ENCODE data around the gene PPP6R2.

PPP6R2 gene

GRCh38 chr22:50310031-50310722 lies 33.0 kb upstream of the PPP6R2 start:
- TF ChIP-seq TAF1 (IDR thresholded peaks at IDR 0.05; ENCODE audit: borderline replicate concordance, insufficient read depth, low read length) (no peak), FOXP2 (optimal IDR thresholded peaks at IDR 0.05; ENCODE audit: borderline replicate concordance, extremely low read depth, extremely low read length, insufficient read depth) (no peak), POLR2AphosphoS5 (IDR thresholded peaks at IDR 0.05; ENCODE audit: low read depth, low read length) (no peak), SIN3A (IDR thresholded peaks at IDR 0.05; ENCODE audit: borderline replicate concordance, insufficient read depth, low read length) (no peak), REST (IDR thresholded peaks at IDR 0.05; ENCODE audit: insufficient read depth in 1 of 2, low read depth in 2 of 2, low read length in 2 of 2) (no peak)

GRCh38 chr22:50310949-50311444 lies 32.1 kb upstream of the PPP6R2 start:
- no peak for TF ChIP-seq POLR2AphosphoS5 (IDR thresholded peaks at IDR 0.05; ENCODE audit: low read depth, low read length)
- no peak for TF ChIP-seq REST (IDR thresholded peaks at IDR 0.05; ENCODE audit: insufficient read depth in 1 of 2, low read depth in 2 of 2, low read length in 2 of 2)
- no peak for TF ChIP-seq SIN3A (IDR thresholded peaks at IDR 0.05; ENCODE audit: borderline replicate concordance, insufficient read depth, low read length)
- no peak for TF ChIP-seq FOXP2 (optimal IDR thresholded peaks at IDR 0.05; ENCODE audit: borderline replicate concordance, extremely low read depth, extremely low read length, insufficient read depth)
- no peak for TF ChIP-seq TAF1 (IDR thresholded peaks at IDR 0.05; ENCODE audit: borderline replicate concordance, insufficient read depth, low read length)

GRCh38 chr22:50311606-50312351 lies 31.3 kb upstream of the PPP6R2 start:
- no peak for TF ChIP-seq FOXP2 (optimal IDR thresholded peaks at IDR 0.05; ENCODE audit: borderline replicate concordance, extremely low read depth, extremely low read length, insufficient read depth)
- no peak for TF ChIP-seq SIN3A (IDR thresholded peaks at IDR 0.05; ENCODE audit: borderline replicate concordance, insufficient read depth, low read length)
- no peak for TF ChIP-seq REST (IDR thresholded peaks at IDR 0.05; ENCODE audit: insufficient read depth in 1 of 2, low read depth in 2 of 2, low read length in 2 of 2)
- no peak for TF ChIP-seq TAF1 (IDR thresholded peaks at IDR 0.05; ENCODE audit: borderline replicate concordance, insufficient read depth, low read length)
- no peak for TF ChIP-seq POLR2AphosphoS5 (IDR thresholded peaks at IDR 0.05; ENCODE audit: low read depth, low read length)

GRCh38 chr22:50312371-50312770 lies 30.8 kb upstream of the PPP6R2 start:
- TF ChIP-seq FOXP2 (optimal IDR thresholded peaks at IDR 0.05; ENCODE audit: borderline replicate concordance, extremely low read depth, extremely low read length, insufficient read depth) (no peak), REST (IDR thresholded peaks at IDR 0.05; ENCODE audit: insufficient read depth in 1 of 2, low read depth in 2 of 2, low read length in 2 of 2) (no peak), SIN3A (IDR thresholded peaks at IDR 0.05; ENCODE audit: borderline replicate concordance, insufficient read depth, low read length) (no peak), POLR2AphosphoS5 (IDR thresholded peaks at IDR 0.05; ENCODE audit: low read depth, low read length) (no peak), TAF1 (IDR thresholded peaks at IDR 0.05; ENCODE audit: borderline replicate concordance, insufficient read depth, low read length) (no peak)

Measured in PFSK-1 (cell line).